Neural crest cell (in vitro differentiated cells): ENCODE measurements around the gene PRR5. TPM values are rescaled to one million over a fixed set of nuclear protein-coding genes. Genes with fewer than 3 reads are reported as not detected.

Experiments used
- DNase-seq: peaks from one replicate; pipeline ENCODE4 v3.0.0; 2021; ENCODE audit warnings: low read depth, mixed read lengths, low spot score
- H3K27ac Mint-ChIP-seq: one replicate; pipeline ENCODE4 v1.8.0; 2021; ENCODE audit warnings: mild to moderate bottlenecking, mixed read lengths; ENCODE audit not compliant: unreplicated experiment
- H3K27me3 Mint-ChIP-seq: 2 replicates; pipeline ENCODE4 v1.8.0; 2021; ENCODE audit warnings: low read depth, mild to moderate bottlenecking, mixed read lengths
- H3K36me3 Mint-ChIP-seq: 2 replicates; pipeline ENCODE4 v1.8.0; 2021; ENCODE audit warnings: low read depth, mild to moderate bottlenecking, mixed read lengths
- H3K4me1 Mint-ChIP-seq: 2 replicates; pipeline ENCODE4 v1.8.0; 2021; ENCODE audit warnings: mixed read lengths
- H3K4me3 Mint-ChIP-seq: one replicate; pipeline ENCODE4 v1.8.0; 2021; ENCODE audit warnings: mild to moderate bottlenecking, mixed read lengths
- H3K9me3 Mint-ChIP-seq: 2 replicates; pipeline ENCODE4 v1.8.0; 2021; ENCODE audit warnings: mixed read lengths
- total RNA-seq: library from RNA; stranded (reverse); gene quantifications from 2 replicates; pipeline ENCODE4 v1.2.1, GENCODE V29; 2021
- TF ChIP-seq, protein P1 (sequence below): fragments of 200-600 bp; sonication (generic); conservative IDR thresholded peaks from 2 replicates; pipeline ENCODE4 v1.5.0; 2021; ENCODE audit warnings: antibody characterized with exemption, mild to moderate bottlenecking

PRR5 gene
- total RNA-seq, 1 donor from 2014 or later: 11.9 TPM

DNA sequence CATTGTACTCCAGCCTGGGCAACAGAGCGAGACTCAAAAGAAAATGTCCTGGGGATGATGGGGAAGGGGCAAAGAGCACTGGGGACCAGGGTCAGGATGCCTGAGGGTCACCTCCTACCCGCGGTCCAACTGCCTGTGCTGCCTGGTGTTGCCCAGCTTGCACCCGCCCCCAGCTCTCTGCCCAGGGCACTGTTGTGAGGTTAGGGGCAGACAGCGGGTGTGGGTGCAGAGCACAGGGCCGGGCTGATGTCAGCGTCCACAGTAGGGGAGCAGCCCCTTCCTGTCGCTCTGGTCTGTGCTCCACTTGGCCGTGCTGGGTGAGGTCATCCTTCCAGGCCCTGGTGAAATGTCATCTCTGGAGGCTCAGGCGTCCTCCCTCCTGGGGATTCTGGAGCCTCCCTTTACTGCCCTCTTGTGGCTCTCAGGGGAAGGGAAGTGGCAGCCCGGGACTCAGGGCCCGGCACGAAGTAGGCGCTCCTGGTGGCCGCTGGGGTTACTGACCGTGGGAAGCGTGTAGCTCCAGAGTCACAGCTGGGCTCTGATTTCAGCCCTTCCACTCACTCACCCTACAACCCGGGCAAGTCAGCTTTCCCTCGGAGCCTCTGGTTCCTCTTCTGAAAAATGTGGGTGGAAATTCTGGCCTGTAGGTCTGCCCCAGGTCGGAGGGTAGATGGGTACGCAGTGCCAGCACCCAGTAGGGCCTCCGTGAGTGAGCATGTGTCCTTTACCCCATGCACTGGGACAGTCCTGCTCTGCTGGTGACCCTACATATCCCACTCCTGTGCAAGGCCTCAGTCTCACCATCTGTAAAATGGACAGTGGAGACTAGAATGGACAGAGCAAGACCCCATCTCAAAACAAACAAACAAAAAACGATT is 17.3 kb upstream of the PRR5 start:
- TF ChIP-seq, protein P1, sequence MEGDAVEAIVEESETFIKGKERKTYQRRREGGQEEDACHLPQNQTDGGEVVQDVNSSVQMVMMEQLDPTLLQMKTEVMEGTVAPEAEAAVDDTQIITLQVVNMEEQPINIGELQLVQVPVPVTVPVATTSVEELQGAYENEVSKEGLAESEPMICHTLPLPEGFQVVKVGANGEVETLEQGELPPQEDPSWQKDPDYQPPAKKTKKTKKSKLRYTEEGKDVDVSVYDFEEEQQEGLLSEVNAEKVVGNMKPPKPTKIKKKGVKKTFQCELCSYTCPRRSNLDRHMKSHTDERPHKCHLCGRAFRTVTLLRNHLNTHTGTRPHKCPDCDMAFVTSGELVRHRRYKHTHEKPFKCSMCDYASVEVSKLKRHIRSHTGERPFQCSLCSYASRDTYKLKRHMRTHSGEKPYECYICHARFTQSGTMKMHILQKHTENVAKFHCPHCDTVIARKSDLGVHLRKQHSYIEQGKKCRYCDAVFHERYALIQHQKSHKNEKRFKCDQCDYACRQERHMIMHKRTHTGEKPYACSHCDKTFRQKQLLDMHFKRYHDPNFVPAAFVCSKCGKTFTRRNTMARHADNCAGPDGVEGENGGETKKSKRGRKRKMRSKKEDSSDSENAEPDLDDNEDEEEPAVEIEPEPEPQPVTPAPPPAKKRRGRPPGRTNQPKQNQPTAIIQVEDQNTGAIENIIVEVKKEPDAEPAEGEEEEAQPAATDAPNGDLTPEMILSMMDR: peak; percentile 94
- Mint-ChIP-seq H3K9me3 (no peaks in the 10 kb centered on the region), H3K27me3 (no peaks in the 10 kb centered on the region), H3K4me1 (peaks cover 20% of the 10 kb centered on the region), H3K27ac (peak overlapping the region; percentile 92), H3K36me3 (no peaks in the 10 kb centered on the region), H3K4me3 (peak overlapping the region; percentile 3)
- DNase-seq: peak; percentile 90

DNA sequence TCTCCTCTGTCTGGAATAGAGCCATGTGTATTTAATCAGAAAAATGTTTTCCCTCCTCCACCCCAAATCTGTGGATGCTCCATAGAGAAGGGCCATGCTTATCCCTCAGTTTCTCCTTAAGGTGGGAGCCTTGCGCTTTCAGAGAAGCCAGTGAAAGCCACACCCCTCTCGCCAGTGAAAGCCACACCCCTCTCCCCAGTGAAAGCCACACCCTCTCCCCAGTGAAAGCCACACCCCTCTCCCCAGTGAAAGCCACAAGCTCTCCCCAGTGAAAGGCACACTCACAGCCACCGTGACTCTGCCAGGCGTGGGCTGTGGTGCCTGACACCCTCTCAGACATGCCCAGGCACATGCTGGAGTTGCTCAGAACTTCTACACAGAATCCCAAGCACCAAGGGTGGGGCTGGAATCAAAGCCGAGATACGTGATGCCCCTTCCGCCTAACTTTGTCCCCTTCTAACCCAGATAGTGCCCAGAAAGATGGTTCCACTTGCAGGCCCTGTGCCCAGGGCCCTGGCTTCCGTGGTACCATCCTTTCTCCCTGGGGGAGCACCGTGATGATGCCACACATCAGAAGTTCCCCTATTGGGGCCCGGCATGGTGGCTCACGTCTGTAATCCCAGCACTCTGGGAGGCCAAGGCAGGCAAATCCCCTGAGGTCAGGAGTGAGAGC is 16.5 kb upstream of the PRR5 start:
- no peak overlapping the region for H3K4me3 Mint-ChIP-seq
- DNase-seq: peak; percentile 52
- TF ChIP-seq, protein P1: no peak
- peak overlapping the region; percentile 92 for H3K27ac Mint-ChIP-seq
- no peaks in the 10 kb centered on the region for H3K27me3 Mint-ChIP-seq
- peaks cover 20% of the 10 kb centered on the region for H3K4me1 Mint-ChIP-seq
- H3K9me3 Mint-ChIP-seq: no peaks in the 10 kb centered on the region
- H3K36me3 Mint-ChIP-seq: no peaks in the 10 kb centered on the region

DNA sequence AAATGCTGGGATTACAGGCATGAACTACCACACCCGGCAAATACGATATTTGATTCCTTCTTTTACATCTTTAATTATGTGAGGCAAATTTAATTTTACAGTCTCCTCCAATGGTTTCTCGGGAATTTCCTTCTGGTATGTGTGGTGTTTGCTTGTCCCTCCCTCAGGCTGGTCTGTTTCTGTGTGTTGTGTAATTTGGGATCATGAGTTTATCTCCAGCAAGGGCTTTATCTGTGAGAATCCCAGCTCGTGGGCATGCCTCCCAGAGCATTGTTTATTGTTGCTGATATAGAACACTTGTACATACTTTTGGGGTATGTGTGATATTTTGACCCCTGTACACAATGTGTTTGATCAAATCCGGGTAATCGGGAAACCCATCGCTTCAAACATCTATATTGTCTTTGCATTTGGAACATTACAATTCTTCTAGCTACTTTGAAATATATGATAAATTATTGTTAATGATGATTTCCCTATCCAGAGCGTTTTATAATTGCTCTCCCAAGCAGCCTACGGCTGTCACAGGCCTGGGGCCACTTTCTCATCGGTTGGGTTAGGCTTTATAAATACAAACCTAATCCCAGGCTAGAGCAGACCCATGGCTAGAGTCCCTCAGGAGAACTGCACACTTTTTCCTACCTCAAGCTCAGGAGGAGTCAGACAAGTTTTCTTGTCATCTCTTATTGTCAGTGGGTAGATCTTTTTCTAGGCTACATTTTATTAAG is 15.0 kb upstream of the PRR5 start:
- no peak for DNase-seq
- no peak overlapping the region for H3K4me3 Mint-ChIP-seq
- H3K9me3 Mint-ChIP-seq: no peaks in the 10 kb centered on the region
- TF ChIP-seq, protein P1: no peak
- H3K27me3 Mint-ChIP-seq: no peaks in the 10 kb centered on the region
- H3K4me1 Mint-ChIP-seq: peaks cover 20% of the 10 kb centered on the region
- no peak overlapping the region for H3K27ac Mint-ChIP-seq
- no peaks in the 10 kb centered on the region for H3K36me3 Mint-ChIP-seq

DNA sequence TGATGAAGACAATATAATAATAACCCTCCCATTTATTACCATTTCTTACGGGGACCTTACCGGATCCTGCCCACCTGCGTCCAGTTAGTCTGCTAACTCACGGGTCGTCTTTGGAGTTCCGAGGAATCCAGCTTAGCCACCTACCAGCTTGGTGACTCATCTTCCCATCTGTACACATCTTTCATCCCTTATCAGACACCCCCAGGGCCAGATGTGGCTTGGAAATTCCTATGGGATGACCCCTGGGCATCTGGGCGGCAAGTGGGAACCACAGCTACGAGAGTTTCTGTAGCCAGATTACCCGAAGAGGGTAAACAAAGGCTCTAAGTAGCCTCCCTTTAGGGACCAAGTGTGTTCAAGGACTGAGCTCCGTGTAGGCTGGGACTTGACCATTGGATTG is 12.8 kb upstream of the PRR5 start:
- TF ChIP-seq, protein P1: no peak
- DNase-seq: no peak
- no peak overlapping the region for H3K27ac Mint-ChIP-seq
- no peak overlapping the region for H3K4me3 Mint-ChIP-seq
- no peaks in the 10 kb centered on the region for H3K9me3 Mint-ChIP-seq
- H3K4me1 Mint-ChIP-seq: peaks cover 20% of the 10 kb centered on the region
- no peaks in the 10 kb centered on the region for H3K27me3 Mint-ChIP-seq
- H3K36me3 Mint-ChIP-seq: no peaks in the 10 kb centered on the region

DNA sequence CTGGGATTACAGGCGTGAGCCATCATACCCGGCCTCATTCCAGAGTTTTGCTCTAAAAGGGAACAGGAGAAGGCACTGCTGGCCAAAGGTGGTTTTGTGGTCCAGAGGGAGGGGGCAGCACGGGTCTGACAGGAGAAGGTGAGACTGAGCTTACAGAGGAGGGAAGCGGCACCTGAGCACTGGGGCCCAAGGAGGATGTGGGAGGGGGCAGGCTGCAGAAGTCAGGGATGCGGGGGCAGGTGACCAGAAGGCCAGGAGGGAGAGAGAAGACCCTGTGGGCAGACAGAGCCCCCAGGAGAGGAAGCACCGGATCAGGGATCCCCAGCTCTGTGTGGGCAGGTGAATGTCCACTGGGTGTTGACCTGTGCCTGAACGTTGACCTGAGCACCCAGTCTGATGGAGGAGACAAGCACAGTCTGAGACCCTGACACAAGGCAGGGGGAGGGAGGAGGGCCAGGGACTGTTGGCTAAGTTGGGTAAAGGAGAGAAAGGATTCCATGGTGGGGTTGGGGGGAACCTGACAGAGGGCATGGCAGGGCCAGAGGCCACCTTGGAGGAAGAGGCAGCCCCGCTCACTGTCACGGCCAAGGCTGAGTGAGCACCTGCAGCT is 12.0 kb upstream of the PRR5 start:
- peaks cover 13% of the 10 kb centered on the region for H3K4me1 Mint-ChIP-seq
- no peak overlapping the region for H3K27ac Mint-ChIP-seq
- H3K27me3 Mint-ChIP-seq: no peaks in the 10 kb centered on the region
- H3K9me3 Mint-ChIP-seq: no peaks in the 10 kb centered on the region
- no peak for DNase-seq
- H3K36me3 Mint-ChIP-seq: no peaks in the 10 kb centered on the region
- TF ChIP-seq, protein P1: no peak
- no peak overlapping the region for H3K4me3 Mint-ChIP-seq
